HCT116 (cell line): ENCODE data around the gene PRPF18.

Experiments used
- CBX3 ChIP-seq: IDR thresholded peaks from 2 replicates; pipeline ENCODE4 v1.6.1; 2012; ENCODE audit warnings: low read depth
- CEBPB ChIP-seq: IDR thresholded peaks from 2 replicates; pipeline ENCODE4 v1.6.1; 2012; ENCODE audit warnings: low read depth
- EZH2 ChIP-seq: fragments of 200-600 bp; sonication (generic); IDR thresholded peaks from 2 replicates; pipeline ENCODE4 v1.6.1; 2017; ENCODE audit warnings: antibody characterized with exemption, mixed run types
- JUND ChIP-seq: IDR thresholded peaks from 2 replicates; pipeline ENCODE4 v1.6.1; 2012
- POLR2A ChIP-seq: IDR thresholded peaks from 2 replicates; pipeline ENCODE4 v1.7.0; 2011; ENCODE audit warnings: borderline replicate concordance; ENCODE audit not compliant: insufficient read depth, insufficient read length; ENCODE audit errors: extremely low read depth
- POLR2AphosphoS5 ChIP-seq: IDR thresholded peaks from 2 replicates; pipeline ENCODE4 v1.6.1; 2011; ENCODE audit warnings: mild to moderate bottlenecking, low read depth, low read length, moderate library complexity
- RAD21 ChIP-seq: IDR thresholded peaks from 2 replicates; pipeline ENCODE4 v1.6.1; 2012; ENCODE audit warnings: low read depth, mild to moderate bottlenecking
- SIN3A ChIP-seq: IDR thresholded peaks from 2 replicates; pipeline ENCODE4 v1.6.1; 2012; ENCODE audit warnings: low read depth
- SP1 ChIP-seq: IDR thresholded peaks from 2 replicates; pipeline ENCODE4 v1.6.1; 2012; ENCODE audit warnings: low read depth
- YY1 ChIP-seq: IDR thresholded peaks from 2 replicates; pipeline ENCODE4 v1.6.1; 2011; ENCODE audit warnings: low read length, low read depth, moderate library complexity, mild to moderate bottlenecking; ENCODE audit not compliant: insufficient replicate concordance; ENCODE audit errors: extremely low read depth
- TF ChIP-seq, protein P1 (sequence below), 3 experiments: fragments of 200-600 bp in 1 of 3; sonication (generic) in 1 of 3; IDR thresholded peaks in 2 of 3; conservative IDR thresholded peaks in 1 of 3; 2 replicates each; pipeline ENCODE4 v1.5.1; 2012 to 2017; ENCODE audit warnings: low read depth in 2 of 3, low read length in 2 of 3, antibody characterized with exemption in 1 of 3, borderline replicate concordance in 1 of 3, control low read depth in 1 of 3, mild to moderate bottlenecking in 1 of 3, mixed read lengths in 1 of 3, mixed run types in 1 of 3, moderate library complexity in 1 of 3; ENCODE audit not compliant: insufficient read depth in 1 of 3
- TF ChIP-seq, protein P2 (sequence below): IDR thresholded peaks from 2 replicates; pipeline ENCODE4 v1.6.1; 2012

DNA sequence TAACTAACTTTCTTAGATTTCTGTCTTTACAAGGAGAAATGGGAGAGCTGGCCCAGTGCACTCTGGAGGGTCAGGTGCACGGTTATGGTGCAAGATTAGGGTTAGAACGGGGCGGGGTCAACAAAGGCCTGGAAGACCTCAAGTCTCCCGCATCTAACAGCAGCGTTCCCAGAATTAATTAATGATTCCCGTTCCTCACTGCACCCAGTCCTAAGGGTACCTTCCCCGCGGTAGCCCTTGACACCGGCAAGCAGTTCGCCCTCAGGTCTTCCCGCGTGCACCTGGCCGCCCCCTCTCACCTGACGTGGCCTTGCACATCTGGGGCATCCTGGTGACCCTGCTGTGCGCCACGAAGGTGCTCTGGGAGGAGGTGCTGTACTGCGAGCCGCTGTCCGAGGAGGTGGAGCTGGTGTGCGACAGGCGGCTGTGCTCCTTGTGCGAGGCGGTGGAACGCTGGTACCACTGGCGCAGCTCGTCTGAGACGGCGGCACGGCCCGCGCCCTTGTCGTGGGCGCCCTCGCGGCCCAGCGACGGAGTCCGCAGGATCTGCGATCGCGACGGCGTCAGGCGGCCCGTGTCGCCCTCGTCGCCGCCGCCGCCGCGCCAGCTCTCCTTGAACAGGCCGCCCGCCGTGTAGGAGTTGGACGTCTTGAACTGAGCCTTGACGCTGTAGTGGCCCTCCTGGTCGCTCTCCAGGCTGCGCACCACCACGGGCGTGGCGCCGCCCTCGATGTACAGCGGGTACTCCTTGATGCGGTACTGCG lies 69.8 kb downstream of the PRPF18 start:
- TF ChIP-seq, protein P1, sequence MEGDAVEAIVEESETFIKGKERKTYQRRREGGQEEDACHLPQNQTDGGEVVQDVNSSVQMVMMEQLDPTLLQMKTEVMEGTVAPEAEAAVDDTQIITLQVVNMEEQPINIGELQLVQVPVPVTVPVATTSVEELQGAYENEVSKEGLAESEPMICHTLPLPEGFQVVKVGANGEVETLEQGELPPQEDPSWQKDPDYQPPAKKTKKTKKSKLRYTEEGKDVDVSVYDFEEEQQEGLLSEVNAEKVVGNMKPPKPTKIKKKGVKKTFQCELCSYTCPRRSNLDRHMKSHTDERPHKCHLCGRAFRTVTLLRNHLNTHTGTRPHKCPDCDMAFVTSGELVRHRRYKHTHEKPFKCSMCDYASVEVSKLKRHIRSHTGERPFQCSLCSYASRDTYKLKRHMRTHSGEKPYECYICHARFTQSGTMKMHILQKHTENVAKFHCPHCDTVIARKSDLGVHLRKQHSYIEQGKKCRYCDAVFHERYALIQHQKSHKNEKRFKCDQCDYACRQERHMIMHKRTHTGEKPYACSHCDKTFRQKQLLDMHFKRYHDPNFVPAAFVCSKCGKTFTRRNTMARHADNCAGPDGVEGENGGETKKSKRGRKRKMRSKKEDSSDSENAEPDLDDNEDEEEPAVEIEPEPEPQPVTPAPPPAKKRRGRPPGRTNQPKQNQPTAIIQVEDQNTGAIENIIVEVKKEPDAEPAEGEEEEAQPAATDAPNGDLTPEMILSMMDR (IDR thresholded peaks at IDR 0.05 in 2 of 3, conservative IDR thresholded peaks at IDR 0.05 in 1 of 3; ENCODE audit: borderline replicate concordance in 1 of 3, insufficient read depth in 1 of 3, low read depth in 2 of 3, low read length in 2 of 3): no peak
- TF ChIP-seq, protein P2, sequence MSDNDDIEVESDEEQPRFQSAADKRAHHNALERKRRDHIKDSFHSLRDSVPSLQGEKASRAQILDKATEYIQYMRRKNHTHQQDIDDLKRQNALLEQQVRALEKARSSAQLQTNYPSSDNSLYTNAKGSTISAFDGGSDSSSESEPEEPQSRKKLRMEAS: no peak
- no peak for TF ChIP-seq SIN3A
- no peak for TF ChIP-seq EZH2
- TF ChIP-seq POLR2A: no peak
- TF ChIP-seq YY1: no peak
- no peak for TF ChIP-seq SP1
- no peak for TF ChIP-seq JUND
- no peak for TF ChIP-seq CBX3
- no peak for TF ChIP-seq RAD21
- no peak for TF ChIP-seq POLR2AphosphoS5
- no peak for TF ChIP-seq CEBPB
